Nephron progenitor cell (in vitro differentiated cells): ENCODE data around the gene OR10Z1.

Source experiments
- DNase-seq: peaks from one replicate; pipeline ENCODE4 v3.0.0; 2021
- H3K27ac Mint-ChIP-seq: 2 replicates; pipeline ENCODE4 v1.8.0; 2021; ENCODE audit warnings: mild to moderate bottlenecking, moderate library complexity, mixed read lengths
- H3K27me3 Mint-ChIP-seq: 2 replicates; pipeline ENCODE4 v1.8.0; 2021; ENCODE audit warnings: mild to moderate bottlenecking, low read depth, mixed read lengths; ENCODE audit not compliant: poor library complexity
- H3K36me3 Mint-ChIP-seq: 2 replicates; pipeline ENCODE4 v1.8.0; 2021; ENCODE audit warnings: low read depth, mixed read lengths
- H3K4me1 Mint-ChIP-seq: 2 replicates; pipeline ENCODE4 v1.8.0; 2021; ENCODE audit warnings: mixed read lengths
- H3K4me3 Mint-ChIP-seq: 2 replicates; pipeline ENCODE4 v1.8.0; 2021; ENCODE audit warnings: mild to moderate bottlenecking, moderate library complexity, mixed read lengths
- H3K9me3 Mint-ChIP-seq: 2 replicates; pipeline ENCODE4 v1.8.0; 2021; ENCODE audit warnings: mild to moderate bottlenecking, moderate library complexity, mixed read lengths
- TF ChIP-seq, protein P1 (sequence below): fragments of 200-600 bp; sonication (generic); IDR thresholded peaks from 2 replicates; pipeline ENCODE4 v1.5.0; 2021; ENCODE audit warnings: antibody characterized with exemption

Gene OR10Z1, protein sequence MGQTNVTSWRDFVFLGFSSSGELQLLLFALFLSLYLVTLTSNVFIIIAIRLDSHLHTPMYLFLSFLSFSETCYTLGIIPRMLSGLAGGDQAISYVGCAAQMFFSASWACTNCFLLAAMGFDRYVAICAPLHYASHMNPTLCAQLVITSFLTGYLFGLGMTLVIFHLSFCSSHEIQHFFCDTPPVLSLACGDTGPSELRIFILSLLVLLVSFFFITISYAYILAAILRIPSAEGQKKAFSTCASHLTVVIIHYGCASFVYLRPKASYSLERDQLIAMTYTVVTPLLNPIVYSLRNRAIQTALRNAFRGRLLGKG

GRCh38 chr1:158604968-158605367, at the start of gene OR10Z1:
Gene OR10Z1, plus strand, starts transcription at chr1:158605268. Its CDS starts 1,171 bp downstream, at chr1:158606439.
- no peak for DNase-seq
- Mint-ChIP-seq H3K4me1 (no peaks in the 10 kb centered on the region), H3K4me3 (no peak within 1 kb of the TSS), H3K27ac (no peak within 1 kb of the TSS), H3K9me3 (no peaks in the 10 kb centered on the region), H3K36me3 (no peaks in the 10 kb centered on the region), H3K27me3 (peaks cover 8% of the 10 kb centered on the region)
- TF ChIP-seq, protein P1, sequence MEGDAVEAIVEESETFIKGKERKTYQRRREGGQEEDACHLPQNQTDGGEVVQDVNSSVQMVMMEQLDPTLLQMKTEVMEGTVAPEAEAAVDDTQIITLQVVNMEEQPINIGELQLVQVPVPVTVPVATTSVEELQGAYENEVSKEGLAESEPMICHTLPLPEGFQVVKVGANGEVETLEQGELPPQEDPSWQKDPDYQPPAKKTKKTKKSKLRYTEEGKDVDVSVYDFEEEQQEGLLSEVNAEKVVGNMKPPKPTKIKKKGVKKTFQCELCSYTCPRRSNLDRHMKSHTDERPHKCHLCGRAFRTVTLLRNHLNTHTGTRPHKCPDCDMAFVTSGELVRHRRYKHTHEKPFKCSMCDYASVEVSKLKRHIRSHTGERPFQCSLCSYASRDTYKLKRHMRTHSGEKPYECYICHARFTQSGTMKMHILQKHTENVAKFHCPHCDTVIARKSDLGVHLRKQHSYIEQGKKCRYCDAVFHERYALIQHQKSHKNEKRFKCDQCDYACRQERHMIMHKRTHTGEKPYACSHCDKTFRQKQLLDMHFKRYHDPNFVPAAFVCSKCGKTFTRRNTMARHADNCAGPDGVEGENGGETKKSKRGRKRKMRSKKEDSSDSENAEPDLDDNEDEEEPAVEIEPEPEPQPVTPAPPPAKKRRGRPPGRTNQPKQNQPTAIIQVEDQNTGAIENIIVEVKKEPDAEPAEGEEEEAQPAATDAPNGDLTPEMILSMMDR, result no peak

GRCh38 chr1:158559696-158560095, 45.4 kb upstream of the OR10Z1 start:
- H3K36me3 Mint-ChIP-seq, result no peaks in the 10 kb centered on the region
- H3K27me3 Mint-ChIP-seq, result peaks cover 3% of the 10 kb centered on the region
- TF ChIP-seq, protein P1, result no peak
- H3K9me3 Mint-ChIP-seq, result no peaks in the 10 kb centered on the region
- DNase-seq, result no peak
- H3K4me3 Mint-ChIP-seq, result no peak overlapping the region
- H3K27ac Mint-ChIP-seq, result no peak overlapping the region
- H3K4me1 Mint-ChIP-seq, result no peaks in the 10 kb centered on the region

DNA sequence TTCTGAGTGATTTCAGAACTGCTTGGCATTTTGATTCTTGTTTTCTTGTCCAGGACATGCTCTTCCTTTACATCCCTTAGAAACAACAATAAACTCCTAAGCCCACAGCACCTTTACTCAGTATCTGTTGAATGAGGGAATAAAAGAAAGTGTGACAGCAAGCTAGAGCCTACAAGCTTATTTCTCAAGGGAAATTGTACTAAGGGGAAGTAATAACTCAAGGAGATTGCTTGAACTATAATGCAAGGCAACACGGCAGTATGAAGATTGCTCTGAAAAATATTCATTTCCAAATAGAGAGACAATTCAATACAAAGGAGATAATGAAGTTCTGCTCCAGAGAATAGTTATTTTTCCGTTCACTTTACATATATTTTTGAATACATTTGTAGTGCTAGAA, 41.2 kb upstream of the OR10Z1 start:
- no peak for DNase-seq
- Mint-ChIP-seq H3K4me1 (no peaks in the 10 kb centered on the region), H3K4me3 (no peak overlapping the region), H3K9me3 (no peaks in the 10 kb centered on the region), H3K36me3 (no peaks in the 10 kb centered on the region), H3K27me3 (peaks cover 3% of the 10 kb centered on the region), H3K27ac (no peak overlapping the region)
- TF ChIP-seq, protein P1, result no peak

- DNase-seq, result no peak
- Mint-ChIP-seq H3K4me1 (no peaks in the 10 kb centered on the region), H3K9me3 (no peaks in the 10 kb centered on the region), H3K27me3 (peaks cover 4% of the 10 kb centered on the region), H3K4me3 (no peak overlapping the region), H3K36me3 (no peaks in the 10 kb centered on the region), H3K27ac (no peak overlapping the region)
- TF ChIP-seq, protein P1, result no peak
Observed at GRCh38 chr1:158564608-158565007, 40.5 kb upstream of the OR10Z1 start.

DNA sequence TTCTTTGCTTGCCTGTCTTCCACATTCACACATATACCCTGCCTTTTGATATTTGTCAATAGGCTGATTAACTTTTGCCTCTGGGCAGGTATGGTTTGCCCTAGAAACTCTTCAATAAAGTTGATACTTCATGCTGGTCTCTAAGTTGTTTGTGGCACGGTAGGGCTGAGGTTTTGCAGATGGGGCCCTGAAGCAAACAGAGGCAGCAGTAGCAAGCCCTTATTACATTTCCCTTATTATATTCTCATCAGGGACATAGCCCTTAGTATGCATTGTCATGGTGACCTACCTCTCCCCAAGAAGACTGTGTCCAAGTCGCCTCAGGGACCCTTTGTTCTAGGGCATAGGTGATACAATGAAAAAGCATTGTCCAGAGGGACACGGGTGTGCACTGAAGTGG, 34.6 kb upstream of the OR10Z1 start, which contains the start of gene OR6P1:
OR6P1 (minus strand) TSS at position 101 of the 400 bp plus-strand sequence. CDS start 6,976 bp downstream, outside the sequence.
- TF ChIP-seq, protein P1, result no peak
- Mint-ChIP-seq H3K4me1 (no peaks in the 10 kb centered on the region), H3K9me3 (no peaks in the 10 kb centered on the region), H3K27ac (no peak within 1 kb of the TSS), H3K36me3 (no peaks in the 10 kb centered on the region), H3K4me3 (no peak within 1 kb of the TSS), H3K27me3 (peaks cover 13% of the 10 kb centered on the region)
- no peak for DNase-seq

GRCh38 chr1:158572226-158572625, 32.8 kb upstream of the OR10Z1 start:
- TF ChIP-seq, protein P1, result no peak

More at GRCh38 chr1:158572226-158572625, 32.8 kb upstream of the OR10Z1 start:
- H3K27ac Mint-ChIP-seq, result no peak overlapping the region
- no peak overlapping the region for H3K4me3 Mint-ChIP-seq
- no peak for DNase-seq
- no peaks in the 10 kb centered on the region for H3K4me1 Mint-ChIP-seq
- peaks cover 16% of the 10 kb centered on the region for H3K27me3 Mint-ChIP-seq
- no peaks in the 10 kb centered on the region for H3K36me3 Mint-ChIP-seq
- no peaks in the 10 kb centered on the region for H3K9me3 Mint-ChIP-seq
